Measurements from ENCODE around the gene SKAP2. TPM values are rescaled to one million over a fixed set of nuclear protein-coding genes. Genes with fewer than 3 reads are reported as not detected.

The SKAP2 gene
- polyA plus RNA-seq, 5 donors = 32.1 to 53.9 (median 47.0) TPM

GRCh38 chr7:26782501-26782900, 81.9 kb downstream of the SKAP2 start:
- DNase-seq = no peak

DNA sequence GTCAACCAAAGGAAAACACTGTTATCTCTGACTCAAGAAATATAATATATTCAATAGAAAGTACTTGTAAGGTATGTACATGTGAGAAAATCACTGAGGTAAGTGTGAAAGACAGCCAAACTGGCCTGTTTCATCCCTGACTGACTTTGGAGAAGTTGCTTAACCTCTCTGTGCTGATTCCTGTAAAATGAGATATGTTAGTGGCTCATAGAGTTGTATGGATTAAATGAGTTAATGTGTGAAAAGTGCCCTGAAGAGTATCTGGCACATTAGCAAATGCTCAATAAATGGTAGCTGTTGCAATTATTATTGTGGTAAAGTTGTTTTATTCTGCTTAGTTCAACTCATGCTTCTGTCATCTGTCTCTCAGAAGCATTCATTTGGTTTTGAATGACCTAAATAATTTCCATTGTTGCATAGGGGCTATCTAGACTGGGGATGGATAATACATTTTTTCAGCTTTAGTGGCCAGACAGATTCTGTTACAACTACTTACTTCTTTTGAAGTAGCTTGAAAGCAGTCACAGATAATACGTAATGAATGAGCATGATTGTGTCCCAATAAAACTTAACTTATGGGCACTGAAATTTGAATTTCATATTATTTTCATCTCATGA, 84.3 kb downstream of the SKAP2 start:
- no peak for DNase-seq

GRCh38 chr7:26777385-26777784, 87.0 kb downstream of the SKAP2 start:
- DNase-seq = no peak

- no peak for DNase-seq
Measured at GRCh38 chr7:26760501-26760900, 103.9 kb downstream of the SKAP2 start.

- DNase-seq = no peak
Measured at GRCh38 chr7:26759108-26759507, 105.3 kb downstream of the SKAP2 start.

DNA sequence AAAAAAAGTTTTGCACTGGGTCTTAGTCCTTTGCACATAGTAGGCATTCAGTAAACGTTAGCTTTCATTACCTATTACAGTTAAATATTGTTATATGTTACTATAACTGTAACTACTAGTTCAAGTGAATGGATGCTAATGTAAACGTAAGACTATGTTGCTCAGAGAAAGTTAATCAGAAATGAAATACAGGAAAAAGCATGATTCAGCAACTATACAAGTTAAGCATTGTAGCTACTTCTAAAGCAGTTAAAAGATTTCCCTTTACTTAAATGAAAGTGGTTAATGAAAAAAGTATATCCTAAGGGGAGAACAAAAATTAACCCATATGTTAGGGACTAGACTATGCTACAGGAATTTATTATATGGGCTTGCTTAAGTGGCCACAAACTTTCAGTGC, 121.2 kb downstream of the SKAP2 start:
- DNase-seq = no peak

- no peak for DNase-seq
Measured at GRCh38 chr7:26735976-26736600, 128.3 kb downstream of the SKAP2 start.

GRCh38 chr7:26729150-26729775, 135.1 kb downstream of the SKAP2 start:
- no peak for DNase-seq

DNA sequence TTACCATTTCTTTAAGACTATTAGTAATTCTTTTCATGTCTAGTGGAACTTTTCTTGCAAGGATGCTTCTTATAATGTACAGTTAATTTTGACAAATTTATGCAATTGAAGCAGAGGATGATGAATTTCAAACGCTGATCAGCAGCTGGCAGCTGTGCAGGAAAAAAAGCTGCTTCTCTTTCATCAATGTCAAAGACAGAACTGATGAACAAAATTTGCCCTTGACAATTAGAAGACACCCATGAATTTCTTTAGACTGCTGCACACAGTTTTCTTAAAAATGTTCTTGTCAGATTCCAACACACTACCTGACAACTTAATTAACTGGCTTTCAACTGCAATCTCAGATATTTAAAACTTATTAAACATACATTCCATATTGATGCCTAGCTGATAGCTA, 138.3 kb downstream of the SKAP2 start:
- no peak for DNase-seq

GRCh38 chr7:26724795-26725194, 139.6 kb downstream of the SKAP2 start:
- no peak for DNase-seq

- no peak for DNase-seq
Measured at GRCh38 chr7:26723129-26723528, 141.3 kb downstream of the SKAP2 start.

DNA sequence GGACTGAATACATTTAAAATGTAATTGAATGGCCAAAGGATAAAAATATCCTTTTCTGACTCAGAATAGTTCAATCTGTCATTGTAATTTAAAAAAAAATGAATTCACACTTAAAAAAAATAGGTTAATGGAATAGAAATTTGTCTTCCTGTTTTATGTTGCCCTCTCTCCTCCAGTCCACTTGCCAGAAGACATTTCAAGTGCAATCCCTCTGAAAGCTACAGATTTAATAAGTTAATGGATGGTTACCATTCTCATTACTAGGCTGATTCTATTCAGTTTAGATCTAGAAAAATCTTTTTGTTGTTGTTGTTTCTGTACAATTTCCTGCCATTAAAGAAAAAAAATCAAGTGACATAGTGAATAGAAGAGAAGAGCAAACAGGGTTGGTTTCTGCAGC, 142.9 kb downstream of the SKAP2 start:
- DNase-seq = no peak

GRCh38 chr7:26718063-26718462, 146.3 kb downstream of the SKAP2 start:
- no peak for DNase-seq

DNA sequence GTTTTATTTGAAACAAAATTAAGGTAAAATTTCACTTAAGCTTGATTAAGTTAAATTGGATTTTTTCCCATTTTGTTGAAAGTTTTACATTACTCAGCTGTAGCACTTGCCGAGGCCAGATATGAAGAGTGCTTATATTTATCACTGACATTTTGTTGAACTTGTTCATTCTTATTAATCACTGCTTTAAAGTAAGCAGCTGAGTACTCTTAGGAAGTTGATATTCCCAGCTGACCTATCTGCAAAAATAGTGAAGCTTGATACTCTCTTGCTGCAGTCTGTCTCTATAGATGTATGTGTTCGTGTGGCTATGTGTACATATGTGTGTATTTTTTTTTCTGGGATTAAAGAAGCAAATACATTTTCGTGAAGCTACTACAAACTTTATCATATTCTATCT, 150.0 kb downstream of the SKAP2 start:
- DNase-seq = no peak

GRCh38 chr7:26714006-26714405, 150.4 kb downstream of the SKAP2 start:
- no peak for DNase-seq

GRCh38 chr7:26709210-26709990, 155.0 kb downstream of the SKAP2 start:
- DNase-seq = no peak

DNA sequence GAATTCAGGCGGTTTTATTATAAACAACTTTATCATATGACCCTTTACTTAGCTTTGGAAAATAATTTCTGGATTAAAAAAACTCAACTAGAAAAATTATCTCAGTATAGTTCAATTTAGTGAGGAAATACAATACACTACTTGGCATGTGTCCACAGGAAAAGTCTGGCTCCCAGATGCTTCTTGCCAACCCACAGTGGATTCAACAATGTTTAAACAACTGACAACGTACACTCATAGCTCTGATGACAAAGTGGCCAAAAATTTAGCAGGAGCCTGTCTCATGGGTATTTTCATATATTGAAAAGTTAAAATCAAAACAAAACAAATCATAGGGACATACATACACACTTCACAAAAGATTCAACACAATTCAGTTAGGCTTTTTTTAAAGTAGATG, 158.8 kb downstream of the SKAP2 start:
- DNase-seq = no peak

- no peak for DNase-seq
Measured at GRCh38 chr7:26704786-26705185, 159.6 kb downstream of the SKAP2 start.

- no peak for DNase-seq
Measured at GRCh38 chr7:26704036-26704435, 160.4 kb downstream of the SKAP2 start.

- DNase-seq = no peak
Measured at GRCh38 chr7:26700893-26701292, 163.5 kb downstream of the SKAP2 start.

DNA sequence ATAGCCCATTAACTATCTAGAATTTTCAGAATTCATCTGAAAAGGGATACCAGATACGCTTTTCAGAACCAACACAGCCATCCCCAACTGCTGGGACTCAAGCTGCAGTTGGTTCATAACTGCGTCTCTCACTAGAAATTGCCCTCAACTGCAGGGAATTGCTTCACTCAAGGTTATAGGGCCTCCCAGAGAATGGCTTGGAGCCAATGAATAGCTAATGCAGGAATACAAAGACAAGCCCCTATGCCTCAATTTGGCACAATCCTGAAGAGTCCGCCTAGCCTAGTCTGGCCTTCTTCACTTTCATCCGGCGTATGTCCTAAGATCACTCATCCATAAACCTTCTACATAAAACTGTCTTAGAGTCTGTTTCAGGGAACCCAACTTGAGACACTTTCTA, 164.0 kb downstream of the SKAP2 start:
- DNase-seq = no peak

DNA sequence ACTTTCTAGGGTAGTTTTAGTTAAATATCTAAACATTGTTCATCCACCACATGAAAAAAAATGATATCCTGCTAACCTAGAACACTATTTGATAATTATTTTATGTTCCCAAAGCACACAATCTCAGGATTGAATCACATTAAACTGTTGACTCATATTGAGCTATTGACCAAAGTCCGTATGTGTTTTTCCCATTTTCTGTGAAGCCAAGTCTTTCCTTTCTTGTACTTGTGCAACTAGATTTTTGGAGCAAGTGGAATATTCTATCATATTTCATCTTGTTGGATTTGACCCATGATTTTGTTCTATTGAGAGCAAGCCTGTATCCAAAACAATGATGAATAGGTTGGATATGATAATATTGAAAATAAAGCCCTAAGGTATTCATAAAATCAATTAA, 164.6 kb downstream of the SKAP2 start:
- DNase-seq = no peak

- no peak for DNase-seq
Measured at GRCh38 chr7:26698806-26699205, 165.6 kb downstream of the SKAP2 start.
